ENCODE measurements around the gene PRKCA.
"Not testable (repeated sequence)": the region's sequence is repeated elsewhere in the genome, so short reads cannot be mapped to it uniquely, and the experiment has no call there.

The PRKCA gene

DNA sequence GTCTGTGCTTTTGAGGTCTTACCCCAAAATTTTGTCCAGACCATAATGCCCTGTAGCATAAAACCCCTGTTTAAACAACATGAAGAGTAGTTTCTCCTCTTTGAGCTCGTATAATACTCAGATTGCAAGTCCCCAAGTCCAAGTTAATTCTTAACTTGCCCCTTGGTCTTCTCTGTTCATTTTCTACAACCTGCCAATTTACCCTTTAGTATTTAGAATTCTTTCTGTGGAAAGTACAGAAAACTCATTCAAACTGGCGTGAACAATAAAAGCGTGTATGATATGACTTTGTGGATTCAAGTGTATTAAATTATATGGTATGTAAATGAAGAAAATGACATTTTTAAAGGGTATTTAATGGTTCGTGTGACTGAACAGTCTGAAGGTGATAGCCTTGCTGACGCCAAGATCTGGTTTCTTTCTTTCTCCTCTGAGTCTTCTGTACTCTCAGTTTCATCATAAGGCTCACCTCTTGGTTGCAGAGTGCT, 185.6 kb downstream of the PRKCA start:
- Histone ChIP-seq H3K79me2 (ENCODE audit: control insufficient read depth, insufficient read depth, low read length, unreplicated experiment) (peaks cover 51% of the 10 kb centered on the region), H3K4me3 (ENCODE audit: low read depth, low read length) (no peak overlapping the region), H2AFZ (ENCODE audit: low read length, unreplicated experiment) (no peak overlapping the region), H3K27me3 (ENCODE audit: insufficient read depth, low read length) (no peaks in the 10 kb centered on the region), H3K4me1 (ENCODE audit: control insufficient read depth, insufficient read depth, low read length, unreplicated experiment) (peaks cover 21% of the 10 kb centered on the region), H3K27ac (ENCODE audit: low read depth, low read length) (no peak overlapping the region), H3K36me3 (ENCODE audit: insufficient read depth, low read length) (no peaks in the 10 kb centered on the region)

GRCh38 chr17:66488864-66489263, 186.5 kb downstream of the PRKCA start:
- Histone ChIP-seq H3K27me3 (ENCODE audit: insufficient read depth, low read length) (no peaks in the 10 kb centered on the region), H3K36me3 (ENCODE audit: insufficient read depth, low read length) (no peaks in the 10 kb centered on the region), H3K79me2 (ENCODE audit: control insufficient read depth, insufficient read depth, low read length, unreplicated experiment) (peaks cover 49% of the 10 kb centered on the region), H3K27ac (ENCODE audit: low read depth, low read length) (no peak overlapping the region), H3K4me3 (ENCODE audit: low read depth, low read length) (no peak overlapping the region), H2AFZ (ENCODE audit: low read length, unreplicated experiment) (no peak overlapping the region), H3K4me1 (ENCODE audit: control insufficient read depth, insufficient read depth, low read length, unreplicated experiment) (peaks cover 30% of the 10 kb centered on the region)

DNA sequence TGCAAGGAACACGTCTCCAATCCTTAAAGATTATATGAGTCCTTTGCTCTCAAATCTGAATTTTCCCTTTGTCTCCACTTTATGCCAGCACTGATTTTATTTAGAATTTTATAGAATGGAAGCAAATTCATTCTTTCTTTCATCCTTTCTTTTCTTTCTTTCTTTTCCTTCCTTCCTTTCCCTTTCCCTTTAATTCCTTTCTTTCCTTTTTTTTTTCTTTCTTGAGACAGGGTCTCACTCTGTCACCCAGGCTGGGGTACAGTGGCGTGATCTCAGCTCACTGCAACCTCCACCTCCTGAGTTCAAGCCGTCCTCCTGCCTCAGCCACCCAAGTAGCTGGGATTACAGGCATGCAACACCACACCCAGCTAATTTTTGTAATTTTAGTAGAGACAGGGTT, 187.2 kb downstream of the PRKCA start:
- H3K4me3 ChIP-seq (ENCODE audit: low read depth, low read length); H3K27me3 ChIP-seq (ENCODE audit: insufficient read depth, low read length); H2AFZ ChIP-seq (ENCODE audit: low read length, unreplicated experiment); H3K27ac ChIP-seq (ENCODE audit: low read depth, low read length); H3K36me3 ChIP-seq (ENCODE audit: insufficient read depth, low read length): not testable (repeated sequence)
- Histone ChIP-seq H3K4me1 (ENCODE audit: control insufficient read depth, insufficient read depth, low read length, unreplicated experiment) (peaks cover 35% of the 10 kb centered on the region), H3K79me2 (ENCODE audit: control insufficient read depth, insufficient read depth, low read length, unreplicated experiment) (peaks cover 44% of the 10 kb centered on the region)

DNA sequence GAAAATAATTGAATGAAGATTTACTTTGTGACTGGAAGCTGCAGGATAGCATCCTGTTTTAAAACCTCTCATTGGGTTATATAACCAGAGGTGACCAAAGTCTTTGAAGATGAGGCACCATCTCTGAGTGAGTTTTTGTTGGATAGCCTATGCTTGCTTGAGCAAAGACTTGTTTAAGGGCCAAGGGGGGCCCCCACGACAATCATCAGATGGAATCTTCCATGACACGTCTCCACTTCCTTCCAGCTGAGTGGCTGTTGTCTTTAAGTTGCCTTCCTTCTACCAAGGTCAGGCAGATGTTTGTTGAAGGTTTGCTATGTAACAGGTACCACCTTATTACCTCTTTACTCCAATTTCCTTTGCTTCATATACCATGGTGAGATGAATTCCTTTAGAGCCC, 188.8 kb downstream of the PRKCA start:
- Histone ChIP-seq H3K27ac (ENCODE audit: low read depth, low read length) (no peak overlapping the region), H3K79me2 (ENCODE audit: control insufficient read depth, insufficient read depth, low read length, unreplicated experiment) (peaks cover 44% of the 10 kb centered on the region), H3K4me3 (ENCODE audit: low read depth, low read length) (no peak overlapping the region)

DNA sequence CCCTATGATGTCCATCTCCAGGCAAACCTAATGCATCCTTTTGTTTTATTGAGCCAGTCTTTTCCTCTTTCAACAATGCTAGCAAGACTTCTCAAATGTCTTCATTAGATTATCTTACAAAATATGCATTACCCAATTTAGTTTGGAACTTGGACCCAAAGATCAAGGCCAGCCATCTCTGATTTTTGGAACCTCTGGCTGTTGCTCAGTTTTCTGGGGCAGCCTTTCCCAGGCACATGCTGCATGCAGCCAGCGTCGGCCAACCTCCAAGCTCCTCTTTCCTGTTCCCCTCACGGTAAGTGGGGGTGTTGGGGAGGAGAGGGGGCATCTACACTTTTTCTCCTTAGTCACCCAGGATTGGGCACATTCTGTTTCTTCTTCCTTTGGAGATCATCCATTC, 189.3 kb downstream of the PRKCA start:
- Histone ChIP-seq H3K4me1 (ENCODE audit: control insufficient read depth, insufficient read depth, low read length, unreplicated experiment) (peaks cover 42% of the 10 kb centered on the region), H3K4me3 (ENCODE audit: low read depth, low read length) (no peak overlapping the region), H3K27me3 (ENCODE audit: insufficient read depth, low read length) (no peaks in the 10 kb centered on the region), H3K79me2 (ENCODE audit: control insufficient read depth, insufficient read depth, low read length, unreplicated experiment) (peaks cover 43% of the 10 kb centered on the region), H3K36me3 (ENCODE audit: insufficient read depth, low read length) (no peaks in the 10 kb centered on the region), H2AFZ (ENCODE audit: low read length, unreplicated experiment) (no peak overlapping the region), H3K27ac (ENCODE audit: low read depth, low read length) (peak overlapping the region; percentile 95)

More for the DNA sequence above, 188.8 kb downstream of the PRKCA start:
- Histone ChIP-seq H3K4me1 (ENCODE audit: control insufficient read depth, insufficient read depth, low read length, unreplicated experiment) (peaks cover 42% of the 10 kb centered on the region), H3K36me3 (ENCODE audit: insufficient read depth, low read length) (no peaks in the 10 kb centered on the region), H2AFZ (ENCODE audit: low read length, unreplicated experiment) (no peak overlapping the region), H3K27me3 (ENCODE audit: insufficient read depth, low read length) (no peaks in the 10 kb centered on the region)

GRCh38 chr17:66492080-66492479, 189.7 kb downstream of the PRKCA start:
- H3K27ac ChIP-seq (ENCODE audit: low read depth, low read length) = peak overlapping the region; percentile 95
- peaks cover 42% of the 10 kb centered on the region for H3K4me1 ChIP-seq (ENCODE audit: control insufficient read depth, insufficient read depth, low read length, unreplicated experiment)
- no peak overlapping the region for H3K4me3 ChIP-seq (ENCODE audit: low read depth, low read length)
- H3K79me2 ChIP-seq (ENCODE audit: control insufficient read depth, insufficient read depth, low read length, unreplicated experiment) = peaks cover 47% of the 10 kb centered on the region
- H3K36me3 ChIP-seq (ENCODE audit: insufficient read depth, low read length) = no peaks in the 10 kb centered on the region
- no peak overlapping the region for H2AFZ ChIP-seq (ENCODE audit: low read length, unreplicated experiment)
- no peaks in the 10 kb centered on the region for H3K27me3 ChIP-seq (ENCODE audit: insufficient read depth, low read length)

GRCh38 chr17:66492561-66493005, 190.2 kb downstream of the PRKCA start:
- Histone ChIP-seq H3K27ac (ENCODE audit: low read depth, low read length) (peak overlapping the region; percentile 95), H3K36me3 (ENCODE audit: insufficient read depth, low read length) (no peaks in the 10 kb centered on the region), H3K79me2 (ENCODE audit: control insufficient read depth, insufficient read depth, low read length, unreplicated experiment) (peaks cover 50% of the 10 kb centered on the region), H3K4me1 (ENCODE audit: control insufficient read depth, insufficient read depth, low read length, unreplicated experiment) (peaks cover 42% of the 10 kb centered on the region), H3K4me3 (ENCODE audit: low read depth, low read length) (peak overlapping the region; percentile 60; the same call in 1 of the 2 replicates), H2AFZ (ENCODE audit: low read length, unreplicated experiment) (no peak overlapping the region), H3K27me3 (ENCODE audit: insufficient read depth, low read length) (no peaks in the 10 kb centered on the region)

DNA sequence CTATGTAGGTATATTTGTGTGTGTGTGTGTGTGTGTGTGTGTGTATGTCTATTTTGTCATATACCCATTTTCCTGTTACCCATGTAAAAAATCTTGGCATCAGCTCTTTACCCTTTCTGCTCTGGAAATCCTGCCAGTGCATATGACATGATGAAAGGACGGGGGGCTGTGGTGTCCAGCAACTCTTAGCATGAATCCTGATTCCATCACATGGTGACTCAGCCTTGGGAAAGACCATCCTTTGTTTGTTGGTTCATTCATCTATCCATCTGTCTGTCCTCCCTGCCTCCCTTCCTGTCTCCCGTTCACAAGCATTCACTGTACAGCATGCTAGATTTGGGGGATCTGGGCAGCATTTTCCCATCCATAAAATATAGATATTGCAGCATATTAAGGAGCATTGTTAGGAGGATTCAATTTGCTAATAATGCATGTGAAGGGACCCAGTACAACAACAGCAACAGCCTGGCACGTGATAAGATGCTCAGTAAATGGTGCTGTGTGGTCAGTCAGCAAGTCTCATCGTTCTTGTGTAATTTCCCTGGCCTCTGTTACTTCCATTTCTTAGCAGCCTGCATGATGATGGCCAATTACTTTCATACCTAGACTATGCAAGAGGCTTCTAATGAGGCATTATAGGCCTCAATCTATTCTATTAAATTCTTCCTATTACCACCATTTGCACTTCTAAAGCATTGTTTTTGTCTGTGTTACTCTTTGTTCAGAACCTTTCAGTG, 191.0 kb downstream of the PRKCA start:
- Histone ChIP-seq H3K4me3 (ENCODE audit: low read depth, low read length) (peak overlapping the region; percentile 60), H3K27ac (ENCODE audit: low read depth, low read length) (peak overlapping the region; percentile 95), H3K27me3 (ENCODE audit: insufficient read depth, low read length) (no peaks in the 10 kb centered on the region), H2AFZ (ENCODE audit: low read length, unreplicated experiment) (no peak overlapping the region), H3K79me2 (ENCODE audit: control insufficient read depth, insufficient read depth, low read length, unreplicated experiment) (peaks cover 56% of the 10 kb centered on the region), H3K36me3 (ENCODE audit: insufficient read depth, low read length) (0 out of 2 replicates have a peak, but pooled peaks cover 2% of the 10 kb centered on the region), H3K4me1 (ENCODE audit: control insufficient read depth, insufficient read depth, low read length, unreplicated experiment) (peaks cover 42% of the 10 kb centered on the region)

DNA sequence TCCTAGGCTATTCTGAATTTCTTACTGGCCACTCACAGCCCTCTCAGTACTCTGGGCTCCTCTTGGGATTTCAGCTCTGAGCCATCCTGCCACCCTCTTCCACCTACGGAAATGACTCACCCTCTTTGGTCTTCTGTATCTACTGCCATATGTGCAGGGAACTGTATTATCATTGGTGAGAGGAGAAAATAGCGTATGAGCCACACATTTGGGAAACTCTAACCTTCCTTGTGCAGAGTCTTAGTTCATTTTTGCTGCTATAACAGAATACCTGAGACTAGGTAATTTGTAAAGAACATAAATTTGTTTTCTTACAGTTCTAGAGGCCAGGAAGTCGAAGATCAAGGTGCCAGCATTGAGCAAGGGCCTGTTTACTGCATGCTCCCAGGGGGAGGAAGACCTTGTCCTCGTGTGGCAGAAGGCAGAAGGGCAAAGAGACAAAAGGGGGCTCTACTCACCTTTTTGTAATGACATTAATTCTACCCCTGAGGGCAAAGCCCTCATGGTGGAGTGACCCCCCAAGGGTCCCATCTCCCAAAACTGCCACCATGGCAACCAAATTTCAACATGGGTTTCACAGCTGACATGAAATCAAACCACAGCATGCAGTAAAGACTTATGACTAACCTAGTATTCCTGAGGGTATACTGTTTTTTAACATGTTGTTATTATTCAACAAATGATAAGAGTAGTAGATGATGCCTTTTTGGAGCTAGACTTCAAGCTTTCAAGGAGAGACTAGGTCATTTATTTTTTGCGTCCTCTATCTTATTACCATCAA, 191.8 kb downstream of the PRKCA start:
- Histone ChIP-seq H3K4me1 (ENCODE audit: control insufficient read depth, insufficient read depth, low read length, unreplicated experiment) (peaks cover 42% of the 10 kb centered on the region), H3K79me2 (ENCODE audit: control insufficient read depth, insufficient read depth, low read length, unreplicated experiment) (peaks cover 60% of the 10 kb centered on the region), H3K36me3 (ENCODE audit: insufficient read depth, low read length) (0 out of 2 replicates have a peak, but pooled peaks cover 3% of the 10 kb centered on the region), H3K27me3 (ENCODE audit: insufficient read depth, low read length) (no peaks in the 10 kb centered on the region), H3K27ac (ENCODE audit: low read depth, low read length) (peak overlapping the region; percentile 95), H2AFZ (ENCODE audit: low read length, unreplicated experiment) (no peak overlapping the region), H3K4me3 (ENCODE audit: low read depth, low read length) (peak overlapping the region; percentile 60)

- Histone ChIP-seq H3K27ac (ENCODE audit: low read depth, low read length) (peak overlapping the region; percentile 95), H3K4me3 (ENCODE audit: low read depth, low read length) (no peak overlapping the region), H3K4me1 (ENCODE audit: control insufficient read depth, insufficient read depth, low read length, unreplicated experiment) (peaks cover 42% of the 10 kb centered on the region), H3K79me2 (ENCODE audit: control insufficient read depth, insufficient read depth, low read length, unreplicated experiment) (peaks cover 61% of the 10 kb centered on the region), H3K27me3 (ENCODE audit: insufficient read depth, low read length) (no peaks in the 10 kb centered on the region), H2AFZ (ENCODE audit: low read length, unreplicated experiment) (no peak overlapping the region), H3K36me3 (ENCODE audit: insufficient read depth, low read length) (0 out of 2 replicates have a peak, but pooled peaks cover 3% of the 10 kb centered on the region)
Measured at GRCh38 chr17:66495035-66495434, 192.6 kb downstream of the PRKCA start.

Measured in ACC112 (cell line).